ENCODE results near the gene RASAL1. TPM values are rescaled to one million over a fixed set of nuclear protein-coding genes. Genes with fewer than 3 reads are reported as not detected.
A peak's percentile ranks its signal among the peaks of the same experiment; 100 is the strongest.

RASAL1 gene
- total and polyA plus RNA-seq, 2 donors (not counting 1 experiment from before 2014, with no cell fraction given): 0.10 to 11.0 TPM

DNA sequence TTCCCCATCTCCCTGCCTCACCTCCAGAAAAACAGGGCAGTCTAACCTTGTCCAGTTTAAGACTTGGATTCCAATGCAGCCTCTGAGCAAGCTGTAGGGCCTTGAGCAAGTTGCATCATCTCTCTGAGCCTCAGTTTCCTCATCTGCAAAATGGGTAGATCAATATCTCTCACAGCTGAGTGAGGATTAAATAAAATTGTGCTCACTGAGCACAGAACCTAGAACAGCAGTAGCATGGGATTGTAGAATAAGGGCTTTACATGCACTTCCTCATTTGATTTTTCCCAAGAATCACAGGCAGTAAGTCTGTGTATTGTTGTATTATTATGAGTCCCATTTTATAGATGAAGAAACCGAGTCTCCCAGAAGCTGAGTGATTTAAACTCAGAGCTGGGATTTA lies 77.0 kb downstream of the RASAL1 start:
- intact Hi-C loops (cut with micrococcal nuclease): no loop called here
- Mint-ChIP-seq H3K9me3 (ENCODE audit: insufficient read depth) (no peaks in the 10 kb centered on the region), H3K4me3 (no peak overlapping the region), H3K4me1 (peaks cover 47% of the 10 kb centered on the region), H3K27ac (no peak overlapping the region), H3K27me3 (no peaks in the 10 kb centered on the region)
- WGBS (ENCODE audit: insufficient coverage): 100% methylated on average over 1 of the region's 1 CpG
- Histone ChIP-seq H2AFZ (ENCODE audit: insufficient read depth, low read depth, low read length, poor library complexity, severe bottlenecking) (no peak overlapping the region), H3K27ac (ENCODE audit: low read length in 2 of 2) (peak overlapping the region in 1 of 2 donors; percentile 84), H3K4me1 (ENCODE audit: control insufficient read depth in 2 of 2, insufficient read depth in 2 of 2, low read length in 2 of 2) (peaks cover 86 to 93% of the 10 kb centered on the region in 2 donors), H3K4me3 (ENCODE audit: control extremely low read depth in 1 of 5, extremely low read depth in 1 of 5, insufficient read depth in 1 of 5, low read depth in 2 of 5, low read length in 4 of 5) (peak overlapping the region; percentile 51 to 73 (median 69)), H3K4me2 (replicated peaks; ENCODE audit: low read depth, low read length, poor library complexity, severe bottlenecking) (peak overlapping the region; percentile 90), H3K36me3 (replicated peaks in 1 of 2; ENCODE audit: control extremely low read depth in 1 of 2, control insufficient read depth in 1 of 2, extremely low read depth in 1 of 2, insufficient read depth in 2 of 2, low read length in 1 of 2) (peaks cover 1 to 6% of the 10 kb centered on the region in 2 experiments), H3K79me2 (ENCODE audit: control insufficient read depth, insufficient read depth, low read length) (peaks cover 98% of the 10 kb centered on the region), H3K27me3 (replicated peaks in 1 of 4; ENCODE audit: control extremely low read depth in 1 of 4, control insufficient read depth in 3 of 4, insufficient read depth in 4 of 4, low read length in 3 of 4) (no peaks in the 10 kb centered on the region), H3K9me3 (ENCODE audit: control extremely low read depth in 1 of 3, control insufficient read depth in 2 of 3, insufficient read depth in 1 of 3, low read length in 2 of 3) (no peaks in the 10 kb centered on the region), H4K20me1 (ENCODE audit: control insufficient read depth, insufficient read depth, low read length, poor library complexity, severe bottlenecking) (peaks cover 22% of the 10 kb centered on the region), H3K9ac (ENCODE audit: low read length) (peak overlapping the region; percentile 71)
- TF ChIP-seq, protein P1, sequence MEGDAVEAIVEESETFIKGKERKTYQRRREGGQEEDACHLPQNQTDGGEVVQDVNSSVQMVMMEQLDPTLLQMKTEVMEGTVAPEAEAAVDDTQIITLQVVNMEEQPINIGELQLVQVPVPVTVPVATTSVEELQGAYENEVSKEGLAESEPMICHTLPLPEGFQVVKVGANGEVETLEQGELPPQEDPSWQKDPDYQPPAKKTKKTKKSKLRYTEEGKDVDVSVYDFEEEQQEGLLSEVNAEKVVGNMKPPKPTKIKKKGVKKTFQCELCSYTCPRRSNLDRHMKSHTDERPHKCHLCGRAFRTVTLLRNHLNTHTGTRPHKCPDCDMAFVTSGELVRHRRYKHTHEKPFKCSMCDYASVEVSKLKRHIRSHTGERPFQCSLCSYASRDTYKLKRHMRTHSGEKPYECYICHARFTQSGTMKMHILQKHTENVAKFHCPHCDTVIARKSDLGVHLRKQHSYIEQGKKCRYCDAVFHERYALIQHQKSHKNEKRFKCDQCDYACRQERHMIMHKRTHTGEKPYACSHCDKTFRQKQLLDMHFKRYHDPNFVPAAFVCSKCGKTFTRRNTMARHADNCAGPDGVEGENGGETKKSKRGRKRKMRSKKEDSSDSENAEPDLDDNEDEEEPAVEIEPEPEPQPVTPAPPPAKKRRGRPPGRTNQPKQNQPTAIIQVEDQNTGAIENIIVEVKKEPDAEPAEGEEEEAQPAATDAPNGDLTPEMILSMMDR (IDR thresholded peaks at IDR 0.05): no peak
- TF ChIP-seq EZH2 (IDR thresholded peaks at IDR 0.05; ENCODE audit: borderline replicate concordance, insufficient read depth, low read depth, low read length, poor library complexity, severe bottlenecking): no peak
- ChIA-PET POLR2A (no interaction called here), CTCF (interaction anchor here (1.0 to 2.2 kb wide), 6 partner anchors 9 to 158 kb away, joined by 3 to 7 read pairs (median 4); no protein-coding TSS in a partner anchor)
- DNase-seq: peak; percentile 24
- ATAC-seq (ENCODE audit: low read depth): no peak
